DMS114 treated with DMSO at 0.1 percent for 48 hours (cell line): ENCODE measurements around the gene SLC6A3.
"Not testable (repeated sequence)": the region's sequence is repeated elsewhere in the genome, so short reads cannot be mapped to it uniquely, and the experiment has no call there.

Experiments used
- DNase-seq: peaks from one replicate; lab custom pipeline; 2025; ENCODE audit not compliant: unreplicated experiment; lab: John Stamatoyannopoulos, UW

Gene SLC6A3

GRCh38 chr5:1422522-1422921 is 22.7 kb downstream of the SLC6A3 start:
- DNase-seq, result not testable (repeated sequence)

- DNase-seq, result no peak
Measured at GRCh38 chr5:1421521-1422341, 23.5 kb downstream of the SLC6A3 start.

GRCh38 chr5:1420211-1421195 is 24.7 kb downstream of the SLC6A3 start:
- no peak for DNase-seq

- DNase-seq, result no peak
Measured at GRCh38 chr5:1419476-1420210, 25.6 kb downstream of the SLC6A3 start.

GRCh38 chr5:1418921-1419280 is 26.3 kb downstream of the SLC6A3 start:
- DNase-seq, result no peak

- no peak for DNase-seq
Measured at GRCh38 chr5:1418238-1418920, 26.9 kb downstream of the SLC6A3 start.

- no peak for DNase-seq
Measured at GRCh38 chr5:1417586-1418225, 27.5 kb downstream of the SLC6A3 start.

GRCh38 chr5:1416856-1417469 is 28.3 kb downstream of the SLC6A3 start:
- no peak for DNase-seq

GRCh38 chr5:1415626-1416360 is 29.4 kb downstream of the SLC6A3 start:
- DNase-seq, result no peak

GRCh38 chr5:1415059-1415425 is 30.2 kb downstream of the SLC6A3 start:
- no peak for DNase-seq

- no peak for DNase-seq
Measured at GRCh38 chr5:1414311-1415058, 30.8 kb downstream of the SLC6A3 start.

- DNase-seq, result no peak
Measured at GRCh38 chr5:1413611-1414241, 31.5 kb downstream of the SLC6A3 start.

- DNase-seq, result no peak
Measured at GRCh38 chr5:1413211-1413610, 32.0 kb downstream of the SLC6A3 start.

- DNase-seq, result no peak
Measured at GRCh38 chr5:1412621-1413020, 32.6 kb downstream of the SLC6A3 start.

GRCh38 chr5:1412163-1412562 is 33.1 kb downstream of the SLC6A3 start:
- DNase-seq, result no peak

GRCh38 chr5:1411099-1411498 is 34.1 kb downstream of the SLC6A3 start:
- DNase-seq, result no peak

GRCh38 chr5:1410156-1411014 is 34.9 kb downstream of the SLC6A3 start:
- DNase-seq, result no peak
